Endodermal cell (in vitro differentiated cells): ENCODE results near the gene PDHB. TPM values are rescaled to one million over a fixed set of nuclear protein-coding genes. Genes with fewer than 3 reads are reported as not detected.

Experiments used
- DNase-seq: peaks from one replicate; pipeline ENCODE4 v3.0.0-alpha.2; 2017
- H3K27ac ChIP-seq: 2 replicates; pipeline ENCODE4 v1.5.1; 2013; ENCODE audit warnings: mild to moderate bottlenecking, low read depth, low read length, moderate library complexity
- H3K27me3 ChIP-seq: 2 replicates; pipeline ENCODE4 v1.6.1; 2013; ENCODE audit warnings: mild to moderate bottlenecking, low read length, moderate library complexity; ENCODE audit not compliant: insufficient read depth, control insufficient read depth, poor library complexity, severe bottlenecking
- H3K36me3 ChIP-seq: 2 replicates; pipeline ENCODE4 v1.7.0; 2013; ENCODE audit warnings: mild to moderate bottlenecking, low read length, moderate library complexity; ENCODE audit not compliant: control insufficient read depth, insufficient read depth
- H3K4me1 ChIP-seq: one replicate; pipeline ENCODE4 v1.7.0; 2013; ENCODE audit warnings: low read length; ENCODE audit not compliant: control insufficient read depth, insufficient read depth
- H3K4me3 ChIP-seq: 2 replicates; pipeline ENCODE4 v1.5.1; 2013; ENCODE audit warnings: mild to moderate bottlenecking, low read length, moderate library complexity
- H3K9ac ChIP-seq: 2 replicates; pipeline ENCODE4 v1.6.1; 2013; ENCODE audit warnings: mild to moderate bottlenecking, low read length, moderate library complexity; ENCODE audit not compliant: poor library complexity, severe bottlenecking; ENCODE audit errors: extremely low read depth
- H3K9me3 ChIP-seq: 2 replicates; pipeline ENCODE4 v1.6.1; 2013; ENCODE audit warnings: mild to moderate bottlenecking, low read length, moderate library complexity; ENCODE audit not compliant: control insufficient read depth
- H3K27ac Mint-ChIP-seq: 2 replicates; pipeline ENCODE4 v1.8.0; 2020; ENCODE audit warnings: mixed read lengths
- H3K27me3 Mint-ChIP-seq: 2 replicates; pipeline ENCODE4 v1.8.0; 2021; ENCODE audit warnings: mild to moderate bottlenecking, mixed read lengths; ENCODE audit not compliant: insufficient read depth
- H3K36me3 Mint-ChIP-seq: 2 replicates; pipeline ENCODE4 v1.8.0; 2020; ENCODE audit warnings: low read depth, mixed read lengths
- H3K4me1 Mint-ChIP-seq: 2 replicates; pipeline ENCODE4 v1.8.0; 2020; ENCODE audit warnings: mixed read lengths
- H3K4me3 Mint-ChIP-seq: 2 replicates; pipeline ENCODE4 v1.8.0; 2020; ENCODE audit warnings: mild to moderate bottlenecking, moderate library complexity, mixed read lengths
- H3K9me3 Mint-ChIP-seq: 2 replicates; pipeline ENCODE4 v1.8.0; 2020; ENCODE audit warnings: mild to moderate bottlenecking, mixed read lengths
- CTCF ChIP-seq: fragments of 200-600 bp; sonication (generic); conservative IDR thresholded peaks from 2 replicates; pipeline ENCODE4 v1.5.0; 2021; ENCODE audit warnings: antibody characterized with exemption, mild to moderate bottlenecking
- WGBS, 2 experiments: methylation state at CpG; one replicate each; pipeline versions ENCODE4 v1.1.5 to v1.1.7; 2013; ENCODE audit warnings: missing lambda C conversion rate in 2 of 2, mixed read lengths in 1 of 2; ENCODE audit not compliant: insufficient coverage in 1 of 2, insufficient read length in 1 of 2; 5-methylcytosine and 5-hydroxymethylcytosine counted together
- total RNA-seq, 2 donors: library from RNA; stranded (reverse); fragmentation: NEBNext Ultra II Directional in 1 of 2; extraction: Animal tissue kit (Norgen Biotek cat#: 25700) in 1 of 2; gene quantifications; 2 replicates in 1 of 2; 3 replicates in 1 of 2; pipeline ENCODE4 v1.2.1, GENCODE V29; 2021

Gene PDHB
- total RNA-seq, 2 donors from 2014 or later, result 127 to 159 TPM

GRCh38 chr3:58474348-58474911 lies 40.8 kb upstream of the PDHB start:
- H3K4me1 Mint-ChIP-seq, result peaks cover 45% of the 10 kb centered on the region
- Histone ChIP-seq H3K27ac (no peak overlapping the region), H3K9ac (no peak overlapping the region), H3K27me3 (peaks cover 12% of the 10 kb centered on the region), H3K4me1 (peaks cover 18% of the 10 kb centered on the region), H3K36me3 (no peaks in the 10 kb centered on the region), H3K4me3 (no peak overlapping the region), H3K9me3 (peaks cover 4% of the 10 kb centered on the region)
- H3K9me3 Mint-ChIP-seq, result peaks cover 7% of the 10 kb centered on the region
- no peak overlapping the region for H3K4me3 Mint-ChIP-seq
- no CpG with 5 or more reads among the region's 1 CpG for WGBS, 2 experiments
- TF ChIP-seq CTCF, result no peak
- no peak overlapping the region for H3K27ac Mint-ChIP-seq
- H3K27me3 Mint-ChIP-seq, result peaks cover 67% of the 10 kb centered on the region
- no peaks in the 10 kb centered on the region for H3K36me3 Mint-ChIP-seq
- no peak for DNase-seq

GRCh38 chr3:58473275-58473674 lies 39.6 kb upstream of the PDHB start:
- Mint-ChIP-seq H3K27me3 (peaks cover 73% of the 10 kb centered on the region), H3K27ac (no peak overlapping the region), H3K9me3 (no peaks in the 10 kb centered on the region), H3K36me3 (no peaks in the 10 kb centered on the region), H3K4me1 (peaks cover 44% of the 10 kb centered on the region), H3K4me3 (no peak overlapping the region)
- H3K27ac ChIP-seq, result no peak overlapping the region
- no peak overlapping the region for H3K4me3 ChIP-seq
- 100% methylated on average over 1 of the region's 1 CpG; no CpG with 5 or more reads in 1 of the 2 experiments for WGBS, 2 experiments
- H3K9me3 ChIP-seq, result no peaks in the 10 kb centered on the region
- peaks cover 12% of the 10 kb centered on the region for H3K27me3 ChIP-seq
- peak; percentile 57 for DNase-seq
- no peak for TF ChIP-seq CTCF
- no peaks in the 10 kb centered on the region for H3K36me3 ChIP-seq
- no peak overlapping the region for H3K9ac ChIP-seq
- peaks cover 18% of the 10 kb centered on the region for H3K4me1 ChIP-seq

GRCh38 chr3:58471025-58471887 lies 37.6 kb upstream of the PDHB start:
- H3K36me3 Mint-ChIP-seq, result no peaks in the 10 kb centered on the region
- no peak for TF ChIP-seq CTCF
- no peaks in the 10 kb centered on the region for H3K9me3 Mint-ChIP-seq
- peaks cover 12% of the 10 kb centered on the region for H3K27me3 ChIP-seq
- peak overlapping the region; percentile 61 for H3K4me3 ChIP-seq
- peak overlapping the region; percentile 59 for H3K9ac ChIP-seq
- H3K27ac ChIP-seq, result peak overlapping the region; percentile 57
- peaks cover 48% of the 10 kb centered on the region for H3K4me1 Mint-ChIP-seq
- peak overlapping the region; percentile 92 for H3K27ac Mint-ChIP-seq
- H3K4me3 Mint-ChIP-seq, result no peak overlapping the region
- WGBS, 2 experiments, result 63 to 82% methylated on average over 6 to 10 of the region's 10 CpGs
- H3K4me1 ChIP-seq, result peaks cover 18% of the 10 kb centered on the region
- H3K9me3 ChIP-seq, result no peaks in the 10 kb centered on the region
- no peaks in the 10 kb centered on the region for H3K36me3 ChIP-seq
- DNase-seq, result peak; percentile 80
- H3K27me3 Mint-ChIP-seq, result peaks cover 77% of the 10 kb centered on the region
